Type B pancreatic cell (in vitro differentiated cells): ENCODE measurements around the gene ACTL6A. TPM values are rescaled to one million over a fixed set of nuclear protein-coding genes. Genes with fewer than 3 reads are reported as not detected.
"Not testable (repeated sequence)": the region's sequence is repeated elsewhere in the genome, so short reads cannot be mapped to it uniquely, and the experiment has no call there.

Experiments used
- DNase-seq: peaks from one replicate; pipeline ENCODE4 v3.0.0; 2021; ENCODE audit warnings: mixed read lengths; ENCODE audit not compliant: unreplicated experiment; ENCODE audit errors: extremely low spot score
- H3K27ac Mint-ChIP-seq: 2 replicates; pipeline ENCODE4 v1.8.0; 2021; ENCODE audit warnings: mild to moderate bottlenecking, mixed read lengths
- H3K27me3 Mint-ChIP-seq: 2 replicates; pipeline ENCODE4 v1.8.0; 2021; ENCODE audit warnings: mixed read lengths
- H3K36me3 Mint-ChIP-seq: 2 replicates; pipeline ENCODE4 v1.8.0; 2021; ENCODE audit warnings: mixed read lengths
- H3K4me1 Mint-ChIP-seq: one replicate; pipeline ENCODE4 v1.8.0; 2021; ENCODE audit warnings: mixed read lengths; ENCODE audit not compliant: unreplicated experiment
- H3K4me3 Mint-ChIP-seq: 2 replicates; pipeline ENCODE4 v1.8.0; 2021; ENCODE audit warnings: mild to moderate bottlenecking, mixed read lengths
- H3K9me3 Mint-ChIP-seq: 2 replicates; pipeline ENCODE4 v1.8.0; 2021; ENCODE audit warnings: mixed read lengths
- long read RNA-seq: library from polyadenylated mRNA; unstranded; transcript quantifications from one replicate; pipeline ENCODE4 v2.0.0, GENCODE V29; 2020
- total RNA-seq: library from RNA; stranded (reverse); gene quantifications from 2 replicates; pipeline ENCODE4 v1.2.1, GENCODE V29; 2021; ENCODE audit warnings: low replicate concordance
- TF ChIP-seq, protein P1 (sequence below): fragments of 200-600 bp; sonication (generic); conservative IDR thresholded peaks from 2 replicates; pipeline ENCODE4 v1.5.0; 2021; ENCODE audit warnings: antibody characterized with exemption, mild to moderate bottlenecking

ACTL6A gene
- 53.8 and 69.5 TPM in 2 replicates for total RNA-seq
- long read RNA-seq, transcript ACTL6A-202 (14 exons, 1,901 nt): major isoform, 301 of 443 reads
- long read RNA-seq, transcript ACTL6A-203 (14 exons, 1,750 nt): minor isoform, 112 of 443 reads
- long read RNA-seq, partial matches to known transcripts: 7 of 443 reads
- long read RNA-seq, other reads (novel, unspliced or antisense): 22 of 443 reads

- Mint-ChIP-seq H3K27ac (peak within 1 kb of the TSS; percentile 97), H3K9me3 (no peaks in the 10 kb centered on the region), H3K36me3 (no peaks in the 10 kb centered on the region), H3K4me1 (peaks cover 23% of the 10 kb centered on the region), H3K4me3 (peak within 1 kb of the TSS; percentile 98), H3K27me3 (no peaks in the 10 kb centered on the region)
- TF ChIP-seq, protein P1, sequence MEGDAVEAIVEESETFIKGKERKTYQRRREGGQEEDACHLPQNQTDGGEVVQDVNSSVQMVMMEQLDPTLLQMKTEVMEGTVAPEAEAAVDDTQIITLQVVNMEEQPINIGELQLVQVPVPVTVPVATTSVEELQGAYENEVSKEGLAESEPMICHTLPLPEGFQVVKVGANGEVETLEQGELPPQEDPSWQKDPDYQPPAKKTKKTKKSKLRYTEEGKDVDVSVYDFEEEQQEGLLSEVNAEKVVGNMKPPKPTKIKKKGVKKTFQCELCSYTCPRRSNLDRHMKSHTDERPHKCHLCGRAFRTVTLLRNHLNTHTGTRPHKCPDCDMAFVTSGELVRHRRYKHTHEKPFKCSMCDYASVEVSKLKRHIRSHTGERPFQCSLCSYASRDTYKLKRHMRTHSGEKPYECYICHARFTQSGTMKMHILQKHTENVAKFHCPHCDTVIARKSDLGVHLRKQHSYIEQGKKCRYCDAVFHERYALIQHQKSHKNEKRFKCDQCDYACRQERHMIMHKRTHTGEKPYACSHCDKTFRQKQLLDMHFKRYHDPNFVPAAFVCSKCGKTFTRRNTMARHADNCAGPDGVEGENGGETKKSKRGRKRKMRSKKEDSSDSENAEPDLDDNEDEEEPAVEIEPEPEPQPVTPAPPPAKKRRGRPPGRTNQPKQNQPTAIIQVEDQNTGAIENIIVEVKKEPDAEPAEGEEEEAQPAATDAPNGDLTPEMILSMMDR: no peak
- peak; percentile 99 for DNase-seq
Measured at GRCh38 chr3:179562591-179563270, at the start of gene ACTL6A. Gene ACTL6A, plus strand, starts transcription at chr3:179562926. Its CDS starts 167 bp downstream, at chr3:179563093.

- H3K27me3 Mint-ChIP-seq: peaks cover 9% of the 10 kb centered on the region
- H3K36me3 Mint-ChIP-seq: no peaks in the 10 kb centered on the region
- H3K4me3 Mint-ChIP-seq: no peak overlapping the region
- H3K27ac Mint-ChIP-seq: no peak overlapping the region
- DNase-seq: no peak
- H3K4me1 Mint-ChIP-seq: no peaks in the 10 kb centered on the region
- H3K9me3 Mint-ChIP-seq: peaks cover 12% of the 10 kb centered on the region
- TF ChIP-seq, protein P1: no peak
Measured at GRCh38 chr3:179513862-179514261, 48.9 kb upstream of the ACTL6A start.

GRCh38 chr3:179516461-179517251, 46.1 kb upstream of the ACTL6A start:
- H3K9me3 Mint-ChIP-seq, H3K4me3 Mint-ChIP-seq, H3K4me1 Mint-ChIP-seq, H3K27me3 Mint-ChIP-seq, DNase-seq, H3K27ac Mint-ChIP-seq, H3K36me3 Mint-ChIP-seq: not testable (repeated sequence)

GRCh38 chr3:179526482-179526881, 36.2 kb upstream of the ACTL6A start:
- Mint-ChIP-seq H3K27me3 (peaks cover 3% of the 10 kb centered on the region), H3K36me3 (no peaks in the 10 kb centered on the region), H3K9me3 (no peaks in the 10 kb centered on the region), H3K4me3 (no peak overlapping the region), H3K4me1 (peaks cover 19% of the 10 kb centered on the region), H3K27ac (peak overlapping the region; percentile 63)
- TF ChIP-seq, protein P1: no peak
- no peak for DNase-seq

- Mint-ChIP-seq H3K27ac (peak overlapping the region; percentile 63), H3K4me1 (peaks cover 19% of the 10 kb centered on the region), H3K36me3 (no peaks in the 10 kb centered on the region), H3K27me3 (peaks cover 3% of the 10 kb centered on the region), H3K9me3 (no peaks in the 10 kb centered on the region), H3K4me3 (peak overlapping the region; percentile 72)
- TF ChIP-seq, protein P1: no peak
- DNase-seq: no peak
Measured at GRCh38 chr3:179526989-179527391, 35.7 kb upstream of the ACTL6A start.

GRCh38 chr3:179528772-179529171, 34.0 kb upstream of the ACTL6A start:
- Mint-ChIP-seq H3K4me1 (peaks cover 19% of the 10 kb centered on the region), H3K27ac (no peak overlapping the region), H3K9me3 (no peaks in the 10 kb centered on the region), H3K27me3 (peaks cover 6% of the 10 kb centered on the region), H3K4me3 (no peak overlapping the region), H3K36me3 (no peaks in the 10 kb centered on the region)
- no peak for DNase-seq
- TF ChIP-seq, protein P1: no peak
